HL-60/S4 (cell line): ENCODE measurements around the gene CDKN2AIPNL.

Source experiments
- in situ Hi-C: fragments of 300-500 bp; cut with MboI; formaldehyde crosslinking; loops from 2 replicates; pipeline ENCODE4 v1.14.3; 2022; ENCODE audit warnings: low sequenced_read_pairs

The CDKN2AIPNL gene

GRCh38 chr5:134411546-134412266, at the start of gene CDKN2AIPNL:
Gene CDKN2AIPNL (minus strand): TSS chr5:134411881. CDS start chr5:134411854, 27 bp downstream.
- in situ Hi-C loops = no loop called here

- in situ Hi-C loops = no loop called here
Measured at GRCh38 chr5:134460551-134460950, 48.9 kb upstream of the CDKN2AIPNL start.

- in situ Hi-C loops = no loop called here
Measured at GRCh38 chr5:134459491-134459890, 47.8 kb upstream of the CDKN2AIPNL start.

- in situ Hi-C loops = no loop called here
Measured at GRCh38 chr5:134459010-134459403, 47.3 kb upstream of the CDKN2AIPNL start.

GRCh38 chr5:134458234-134459009, 46.7 kb upstream of the CDKN2AIPNL start:
- in situ Hi-C loops = no loop called here

- in situ Hi-C loops = no loop called here
Measured at GRCh38 chr5:134457801-134458200, 46.1 kb upstream of the CDKN2AIPNL start.

GRCh38 chr5:134456825-134457224, 45.1 kb upstream of the CDKN2AIPNL start:
- in situ Hi-C loops = no loop called here

- in situ Hi-C loops = no loop called here
Measured at GRCh38 chr5:134455466-134455865, 43.8 kb upstream of the CDKN2AIPNL start.

- in situ Hi-C loops = no loop called here
Measured at GRCh38 chr5:134453016-134453415, 41.3 kb upstream of the CDKN2AIPNL start.

- in situ Hi-C loops = no loop called here
Measured at GRCh38 chr5:134451936-134452505, 40.3 kb upstream of the CDKN2AIPNL start.

GRCh38 chr5:134451225-134451935, 39.7 kb upstream of the CDKN2AIPNL start:
- in situ Hi-C loops = no loop called here

- in situ Hi-C loops = no loop called here
Measured at GRCh38 chr5:134450374-134450773, 38.7 kb upstream of the CDKN2AIPNL start.

GRCh38 chr5:134449167-134449566, 37.5 kb upstream of the CDKN2AIPNL start:
- in situ Hi-C loops = no loop called here

- in situ Hi-C loops = no loop called here
Measured at GRCh38 chr5:134447815-134448520, 36.3 kb upstream of the CDKN2AIPNL start.

- in situ Hi-C loops = no loop called here
Measured at GRCh38 chr5:134446938-134447337, 35.3 kb upstream of the CDKN2AIPNL start.

- in situ Hi-C loops = no loop called here
Measured at GRCh38 chr5:134445856-134446818, 34.5 kb upstream of the CDKN2AIPNL start.

GRCh38 chr5:134444941-134445471, 33.3 kb upstream of the CDKN2AIPNL start:
- in situ Hi-C loops = no loop called here

GRCh38 chr5:134440201-134440755, 28.6 kb upstream of the CDKN2AIPNL start:
- in situ Hi-C loops = no loop called here

- in situ Hi-C loops = no loop called here
Measured at GRCh38 chr5:134439210-134439654, 27.6 kb upstream of the CDKN2AIPNL start.
